B cell (primary cell): Measurements from ENCODE around the gene PHACTR1. TPM values are rescaled to one million over a fixed set of nuclear protein-coding genes. Genes with fewer than 3 reads are reported as not detected.

Experiments used
- ATAC-seq: fragments of 200-7000 bp; cut with Tn5 transposase; one replicate; pipeline ENCODE4 v1.10.0; 2021; ENCODE audit warnings: low read depth, mild to moderate bottlenecking, moderate number of reproducible peaks, moderate library complexity
- CTCF ChIA-PET: fragments of 350-600 bp; sonication (Branson Sonifier 250); formaldehyde crosslinking; loops from one replicate; lab custom pipeline; 2021; ENCODE audit warnings: antibody characterized with exemption, inconsistent platforms; lab: Charles Lee
- POLR2A ChIA-PET: fragments of 350-600 bp; sonication (Branson Sonifier 250); formaldehyde crosslinking; loops from one replicate; lab custom pipeline; 2021; ENCODE audit warnings: antibody characterized with exemption; lab: Charles Lee
- DNase-seq: peaks from one replicate; pipeline ENCODE4 v3.0.0; 2013
- H2AFZ ChIP-seq: 2 replicates; pipeline ENCODE4 v1.6.1; 2012; ENCODE audit warnings: mild to moderate bottlenecking, low read depth, low read length; ENCODE audit not compliant: insufficient read depth, poor library complexity, severe bottlenecking
- H3K27ac ChIP-seq, 2 donors: 1 replicate in 1 of 2; 2 replicates in 1 of 2; pipeline ENCODE4 v1.5.1; 2012 to 2013; ENCODE audit warnings: low read length in 2 of 2, mild to moderate bottlenecking in 2 of 2, moderate library complexity in 1 of 2
- H3K27me3 ChIP-seq, 4 experiments: fragments of 200-600 bp in 1 of 4; sonication (generic) in 1 of 4; replicated peaks in 1 of 4; 1 replicate in 2 of 4; 2 replicates in 2 of 4; pipeline versions ENCODE4 v1.6.1 to v1.7.0; 2013 to 2016; ENCODE audit warnings: low read length in 3 of 4, mild to moderate bottlenecking in 2 of 4, mixed read lengths in 1 of 4, moderate library complexity in 1 of 4; ENCODE audit not compliant: insufficient read depth in 4 of 4, control insufficient read depth in 3 of 4; ENCODE audit errors: control extremely low read depth in 1 of 4
- H3K36me3 ChIP-seq, 2 experiments: replicated peaks in 1 of 2; 1 replicate in 1 of 2; 2 replicates in 1 of 2; pipeline versions ENCODE4 v1.6.1 to v1.7.1; 2013; ENCODE audit warnings: low read length in 1 of 2; ENCODE audit not compliant: insufficient read depth in 2 of 2, control insufficient read depth in 1 of 2; ENCODE audit errors: control extremely low read depth in 1 of 2, extremely low read depth in 1 of 2
- H3K4me1 ChIP-seq, 2 donors: fragments of 200-600 bp in 1 of 2; sonication (generic) in 1 of 2; 1 replicate in 1 of 2; 2 replicates in 1 of 2; pipeline versions ENCODE4 v1.5.1 to v1.6.1; 2013 to 2017; ENCODE audit warnings: low read length in 2 of 2; ENCODE audit not compliant: control insufficient read depth in 2 of 2, insufficient read depth in 2 of 2
- H3K4me2 ChIP-seq: replicated peaks from 2 replicates; pipeline ENCODE3; 2012; ENCODE audit warnings: mild to moderate bottlenecking, low read depth, low read length; ENCODE audit not compliant: poor library complexity, severe bottlenecking
- H3K4me3 ChIP-seq, 5 experiments: fragments of 200-600 bp in 1 of 5; sonication (generic) in 1 of 5; 1 replicate in 3 of 5; 2 replicates in 2 of 5; pipeline versions ENCODE4 v1.5.1 to v1.7.0; 2011 to 2016; ENCODE audit warnings: low read length in 4 of 5, mild to moderate bottlenecking in 4 of 5, low read depth in 2 of 5, control low read depth in 1 of 5, moderate library complexity in 1 of 5; ENCODE audit not compliant: insufficient read depth in 1 of 5; ENCODE audit errors: control extremely low read depth in 1 of 5, extremely low read depth in 1 of 5
- H3K79me2 ChIP-seq: fragments of 200-600 bp; sonication (generic); one replicate; pipeline ENCODE4 v1.6.0; 2016; ENCODE audit warnings: low read length; ENCODE audit not compliant: control insufficient read depth, insufficient read depth
- H3K9ac ChIP-seq: fragments of 200-600 bp; sonication (generic); 2 replicates; pipeline ENCODE4 v1.6.1; 2017; ENCODE audit warnings: mild to moderate bottlenecking, low read length, moderate library complexity
- H3K9me3 ChIP-seq, 3 donors: one replicate each; pipeline versions ENCODE4 v1.6.1 to v1.7.1; 2013; ENCODE audit warnings: low read length in 2 of 3; ENCODE audit not compliant: control insufficient read depth in 2 of 3, insufficient read depth in 1 of 3; ENCODE audit errors: control extremely low read depth in 1 of 3
- H4K20me1 ChIP-seq: 2 replicates; pipeline ENCODE4 v1.6.0; 2012; ENCODE audit warnings: mild to moderate bottlenecking, low read length; ENCODE audit not compliant: insufficient read depth, control insufficient read depth, poor library complexity, severe bottlenecking
- H3K27ac Mint-ChIP-seq: one replicate; pipeline ENCODE4 v1.8.0; 2021; ENCODE audit warnings: mixed read lengths
- H3K27me3 Mint-ChIP-seq: one replicate; pipeline ENCODE4 v1.8.0; 2021; ENCODE audit warnings: mixed read lengths
- H3K4me1 Mint-ChIP-seq: one replicate; pipeline ENCODE4 v1.8.0; 2021; ENCODE audit warnings: mixed read lengths
- H3K4me3 Mint-ChIP-seq: one replicate; pipeline ENCODE4 v1.8.0; 2021; ENCODE audit warnings: mixed read lengths
- H3K9me3 Mint-ChIP-seq: one replicate; pipeline ENCODE4 v1.8.0; 2022; ENCODE audit warnings: mixed read lengths; ENCODE audit not compliant: insufficient read depth
- EZH2 ChIP-seq: IDR thresholded peaks from 2 replicates; pipeline ENCODE4 v1.6.1; 2012; ENCODE audit warnings: borderline replicate concordance, low read depth, mild to moderate bottlenecking, moderate library complexity, low read length; ENCODE audit not compliant: insufficient read depth, poor library complexity, severe bottlenecking
- WGBS: methylation state at CpG from one replicate; pipeline ENCODE4 v1.1.5; 2013; ENCODE audit warnings: missing lambda C conversion rate; ENCODE audit not compliant: insufficient coverage; 5-methylcytosine and 5-hydroxymethylcytosine counted together
- intact Hi-C: fragments of 100-400 bp; cut with micrococcal nuclease; formaldehyde crosslinking; loops from one replicate; pipeline ENCODE4 v1.10.0; 2022
- polyA plus RNA-seq: library from polyadenylated mRNA; depleted of rRNA; stranded (reverse); fragments of >200 nt; gene quantifications from 2 replicates; pipeline ENCODE4 v1.2.3, GENCODE V29; 2012
- total RNA-seq, 2 donors: library from RNA; stranded (reverse); fragments of 120-200 nt in 1 of 2; gene quantifications; 1 replicate in 1 of 2; 2 replicates in 1 of 2; pipeline versions ENCODE4 v1.2.3 to v1.2.4, GENCODE V29; 2013 to 2022
- TF ChIP-seq, protein P1 (sequence below): fragments of 200-600 bp; IDR thresholded peaks from one replicate; pipeline ENCODE4 v1.8.0; 2022; ENCODE audit warnings: antibody characterized with exemption, mild to moderate bottlenecking

PHACTR1 gene
- total and polyA plus RNA-seq, 2 donors (not counting 1 experiment from before 2014, with no cell fraction given), result 30.2 to 129 TPM

DNA sequence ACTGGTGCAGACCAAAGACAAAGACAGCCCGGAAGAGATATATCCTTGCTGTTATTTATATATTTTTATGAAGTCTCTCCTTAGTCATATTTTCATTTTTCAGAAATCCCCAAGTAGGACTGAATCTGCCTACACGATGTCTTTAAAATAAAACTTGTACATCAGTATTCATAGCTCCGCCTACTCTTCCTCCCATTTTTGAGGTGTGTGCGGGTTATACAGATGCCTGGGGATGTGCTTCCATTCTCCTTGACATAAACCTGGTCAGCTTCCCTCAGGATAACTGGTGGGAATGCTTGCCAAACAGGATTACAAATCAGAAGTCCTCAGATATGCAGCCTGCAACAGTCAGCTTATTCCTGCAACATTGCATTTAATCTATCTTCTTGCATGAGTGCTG is 264.2 kb downstream of the PHACTR1 start:
- Histone ChIP-seq H3K79me2 (no peaks in the 10 kb centered on the region), H2AFZ (no peak overlapping the region), H3K4me1 (no peaks in the 10 kb centered on the region), H3K9me3 (peaks cover 0 to 5% (median 0%) of the 10 kb centered on the region in 3 donors), H3K36me3 (no peaks in the 10 kb centered on the region), H3K27ac (no peak overlapping the region), H3K4me3 (no peak overlapping the region), H3K27me3 (no peaks in the 10 kb centered on the region), H4K20me1 (no peaks in the 10 kb centered on the region), H3K4me2 (no peak overlapping the region), H3K9ac (no peak overlapping the region)
- DNase-seq (no peak), ATAC-seq (no peak)
- CTCF ChIA-PET, result no interaction called here
- Mint-ChIP-seq H3K9me3 (peaks cover 5% of the 10 kb centered on the region), H3K4me3 (no peak overlapping the region), H3K4me1 (no peaks in the 10 kb centered on the region), H3K27me3 (peaks cover 22% of the 10 kb centered on the region), H3K27ac (no peak overlapping the region)
- TF ChIP-seq, protein P1, sequence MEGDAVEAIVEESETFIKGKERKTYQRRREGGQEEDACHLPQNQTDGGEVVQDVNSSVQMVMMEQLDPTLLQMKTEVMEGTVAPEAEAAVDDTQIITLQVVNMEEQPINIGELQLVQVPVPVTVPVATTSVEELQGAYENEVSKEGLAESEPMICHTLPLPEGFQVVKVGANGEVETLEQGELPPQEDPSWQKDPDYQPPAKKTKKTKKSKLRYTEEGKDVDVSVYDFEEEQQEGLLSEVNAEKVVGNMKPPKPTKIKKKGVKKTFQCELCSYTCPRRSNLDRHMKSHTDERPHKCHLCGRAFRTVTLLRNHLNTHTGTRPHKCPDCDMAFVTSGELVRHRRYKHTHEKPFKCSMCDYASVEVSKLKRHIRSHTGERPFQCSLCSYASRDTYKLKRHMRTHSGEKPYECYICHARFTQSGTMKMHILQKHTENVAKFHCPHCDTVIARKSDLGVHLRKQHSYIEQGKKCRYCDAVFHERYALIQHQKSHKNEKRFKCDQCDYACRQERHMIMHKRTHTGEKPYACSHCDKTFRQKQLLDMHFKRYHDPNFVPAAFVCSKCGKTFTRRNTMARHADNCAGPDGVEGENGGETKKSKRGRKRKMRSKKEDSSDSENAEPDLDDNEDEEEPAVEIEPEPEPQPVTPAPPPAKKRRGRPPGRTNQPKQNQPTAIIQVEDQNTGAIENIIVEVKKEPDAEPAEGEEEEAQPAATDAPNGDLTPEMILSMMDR, result no peak
- TF ChIP-seq EZH2, result no peak
- 80% methylated on average over 1 of the region's 4 CpGs for WGBS
- POLR2A ChIA-PET, result no interaction called here
- intact Hi-C loops, result no loop called here

DNA sequence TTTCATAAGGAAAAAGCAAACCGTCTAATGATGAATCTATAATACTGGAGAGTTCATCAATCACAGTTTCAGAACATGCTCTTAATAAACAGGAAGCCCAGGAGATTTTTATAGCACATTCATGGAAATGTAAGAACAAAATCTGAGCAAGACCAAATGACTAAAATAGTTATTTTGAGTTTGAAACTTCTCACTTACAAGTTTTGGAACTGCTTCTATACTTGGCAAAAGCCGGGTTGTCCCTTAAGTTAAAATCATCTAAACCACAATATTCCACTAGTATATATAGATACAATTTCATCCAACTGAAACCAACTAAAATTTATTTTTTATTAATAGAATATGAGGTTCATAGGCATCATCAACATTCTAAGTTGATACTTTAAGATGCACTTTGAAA is 268.2 kb downstream of the PHACTR1 start:
- Histone ChIP-seq H3K9ac (no peak overlapping the region), H3K27me3 (no peaks in the 10 kb centered on the region), H3K4me2 (no peak overlapping the region), H3K36me3 (no peaks in the 10 kb centered on the region), H2AFZ (no peak overlapping the region), H3K4me3 (no peak overlapping the region), H3K9me3 (peaks cover 0 to 5% (median 0%) of the 10 kb centered on the region in 3 donors), H3K4me1 (no peaks in the 10 kb centered on the region), H4K20me1 (no peaks in the 10 kb centered on the region), H3K79me2 (no peaks in the 10 kb centered on the region), H3K27ac (no peak overlapping the region)
- Mint-ChIP-seq H3K4me1 (no peaks in the 10 kb centered on the region), H3K9me3 (peaks cover 5% of the 10 kb centered on the region), H3K4me3 (no peak overlapping the region), H3K27ac (no peak overlapping the region), H3K27me3 (peaks cover 20% of the 10 kb centered on the region)
- DNase-seq (no peak), ATAC-seq (no peak)
- POLR2A ChIA-PET, result no interaction called here
- intact Hi-C loops, result no loop called here
- no peak for TF ChIP-seq EZH2
- TF ChIP-seq, protein P1, result no peak
- CTCF ChIA-PET, result no interaction called here
- no CpG with 5 or more reads among the region's 2 CpGs for WGBS
